ENCODE results near the gene VSTM2L. TPM values are rescaled to one million over a fixed set of nuclear protein-coding genes. Genes with fewer than 3 reads are reported as not detected.
A peak's percentile ranks its signal among the peaks of the same experiment; 100 is the strongest.

Gene VSTM2L
- total RNA-seq, 2 experiments from 2014 or later, result 0.17 TPM; not detected in 1

- Histone ChIP-seq H3K4me2 (ENCODE audit: low read length) (no peak overlapping the region), H2AFZ (ENCODE audit: low read length) (no peak overlapping the region), H3K9me3 (ENCODE audit: low read length) (no peaks in the 10 kb centered on the region), H3K4me3 (ENCODE audit: low read depth, low read length, poor library complexity, severe bottlenecking) (no peak overlapping the region), H4K20me1 (ENCODE audit: insufficient read depth, low read length) (no peaks in the 10 kb centered on the region), H3K4me1 (ENCODE audit: insufficient read depth, low read length, poor library complexity, severe bottlenecking) (peaks cover 4% of the 10 kb centered on the region), H3K79me2 (ENCODE audit: insufficient read depth, low read depth, low read length) (no peaks in the 10 kb centered on the region), H3K9me2 (ENCODE audit: insufficient read depth, low read length) (no peaks in the 10 kb centered on the region), H3K36me3 (ENCODE audit: insufficient read depth, low read length) (no peaks in the 10 kb centered on the region), H3K27ac (ENCODE audit: low read depth, low read length, poor library complexity, severe bottlenecking) (no peak overlapping the region)
- DNase-seq (ENCODE audit: low spot score), result no peak
- ChIA-PET CTCF (ENCODE audit: unreplicated experiment) (no interaction called here), POLR2A (no interaction called here)
- no peak for TF ChIP-seq EZH2phosphoT487 (IDR thresholded peaks at IDR 0.05; ENCODE audit: borderline replicate concordance, low read depth, low read length)
- no peak for TF ChIP-seq CTCF (conservative IDR thresholded peaks at IDR 0.05; ENCODE audit: low read length)
- intact Hi-C loops (cut with micrococcal nuclease; ENCODE audit: unreplicated experiment), result no loop called here
- BruUV-seq (replicated peaks), result no TSS peak
Measured at GRCh38 chr20:37940858-37941257, 37.9 kb downstream of the VSTM2L start.

GRCh38 chr20:37941332-37941731 lies 38.4 kb downstream of the VSTM2L start:
- Histone ChIP-seq H3K79me2 (ENCODE audit: insufficient read depth, low read depth, low read length) (no peaks in the 10 kb centered on the region), H3K36me3 (ENCODE audit: insufficient read depth, low read length) (no peaks in the 10 kb centered on the region), H3K9me2 (ENCODE audit: insufficient read depth, low read length) (no peaks in the 10 kb centered on the region), H3K4me1 (ENCODE audit: insufficient read depth, low read length, poor library complexity, severe bottlenecking) (peaks cover 4% of the 10 kb centered on the region), H2AFZ (ENCODE audit: low read length) (no peak overlapping the region), H3K9me3 (ENCODE audit: low read length) (no peaks in the 10 kb centered on the region), H3K4me2 (ENCODE audit: low read length) (no peak overlapping the region), H3K27ac (ENCODE audit: low read depth, low read length, poor library complexity, severe bottlenecking) (no peak overlapping the region), H4K20me1 (ENCODE audit: insufficient read depth, low read length) (no peaks in the 10 kb centered on the region), H3K4me3 (ENCODE audit: low read depth, low read length, poor library complexity, severe bottlenecking) (no peak overlapping the region)
- ChIA-PET CTCF (ENCODE audit: unreplicated experiment) (no interaction called here), POLR2A (no interaction called here)
- no peak for DNase-seq (ENCODE audit: low spot score)
- no TSS peak for BruUV-seq (replicated peaks)
- TF ChIP-seq EZH2phosphoT487 (IDR thresholded peaks at IDR 0.05; ENCODE audit: borderline replicate concordance, low read depth, low read length) (no peak), CTCF (conservative IDR thresholded peaks at IDR 0.05; ENCODE audit: low read length) (peak; percentile 51; the same call in 1 of the 2 replicates)
- intact Hi-C loops (cut with micrococcal nuclease; ENCODE audit: unreplicated experiment), result no loop called here

- Histone ChIP-seq H3K4me2 (ENCODE audit: low read length) (no peak overlapping the region), H4K20me1 (ENCODE audit: insufficient read depth, low read length) (no peaks in the 10 kb centered on the region), H3K9me2 (ENCODE audit: insufficient read depth, low read length) (no peaks in the 10 kb centered on the region), H3K36me3 (ENCODE audit: insufficient read depth, low read length) (no peaks in the 10 kb centered on the region), H3K9me3 (ENCODE audit: low read length) (no peaks in the 10 kb centered on the region), H2AFZ (ENCODE audit: low read length) (no peak overlapping the region), H3K79me2 (ENCODE audit: insufficient read depth, low read depth, low read length) (no peaks in the 10 kb centered on the region), H3K27ac (ENCODE audit: low read depth, low read length, poor library complexity, severe bottlenecking) (no peak overlapping the region), H3K4me3 (ENCODE audit: low read depth, low read length, poor library complexity, severe bottlenecking) (no peak overlapping the region), H3K4me1 (ENCODE audit: insufficient read depth, low read length, poor library complexity, severe bottlenecking) (peaks cover 4% of the 10 kb centered on the region)
- intact Hi-C loops (cut with micrococcal nuclease; ENCODE audit: unreplicated experiment), result no loop called here
- ChIA-PET CTCF (ENCODE audit: unreplicated experiment) (no interaction called here), POLR2A (interaction anchor here (0.7 kb wide), 1 partner anchor 250 kb away, joined by 3 read pairs; no protein-coding TSS in a partner anchor)
- no peak for TF ChIP-seq CTCF (conservative IDR thresholded peaks at IDR 0.05; ENCODE audit: low read length)
- TF ChIP-seq EZH2phosphoT487 (IDR thresholded peaks at IDR 0.05; ENCODE audit: borderline replicate concordance, low read depth, low read length), result no peak
- BruUV-seq (replicated peaks), result no TSS peak
- DNase-seq (ENCODE audit: low spot score), result no peak
Measured at GRCh38 chr20:37941992-37942391, 39.1 kb downstream of the VSTM2L start.

Measured in OCI-LY7 (cell line).